SIG-M5 treated with dmso at 0.1 percent for 504 hours (cell line): ENCODE data around the gene LHPP.

Experiments used
- DNase-seq: peaks from one replicate; lab custom pipeline; 2025; ENCODE audit not compliant: unreplicated experiment; lab: John Stamatoyannopoulos, UW

LHPP gene

GRCh38 chr10:124652200-124652599 is 190.6 kb downstream of the LHPP start:
- DNase-seq = no peak

- DNase-seq = no peak
Measured at GRCh38 chr10:124652701-124653100, 191.1 kb downstream of the LHPP start.

GRCh38 chr10:124653311-124653710 is 191.7 kb downstream of the LHPP start:
- DNase-seq = no peak

- DNase-seq = no peak
Measured at GRCh38 chr10:124653811-124654651, 192.4 kb downstream of the LHPP start.

GRCh38 chr10:124654686-124655085 is 193.1 kb downstream of the LHPP start:
- no peak for DNase-seq

- no peak for DNase-seq
Measured at GRCh38 chr10:124655191-124656112, 193.8 kb downstream of the LHPP start.

- no peak for DNase-seq
Measured at GRCh38 chr10:124656113-124656490, 194.5 kb downstream of the LHPP start.

- DNase-seq = no peak
Measured at GRCh38 chr10:124656541-124656940, 194.9 kb downstream of the LHPP start.

GRCh38 chr10:124657806-124658205 is 196.2 kb downstream of the LHPP start:
- no peak for DNase-seq

GRCh38 chr10:124658591-124659242 is 197.1 kb downstream of the LHPP start:
- no peak for DNase-seq

GRCh38 chr10:124659380-124659779 is 197.8 kb downstream of the LHPP start:
- DNase-seq = no peak

- DNase-seq = no peak
Measured at GRCh38 chr10:124660404-124661125, 198.9 kb downstream of the LHPP start.

- DNase-seq = no peak
Measured at GRCh38 chr10:124661660-124662180, 200.1 kb downstream of the LHPP start.

GRCh38 chr10:124663228-124663627 is 201.6 kb downstream of the LHPP start:
- DNase-seq = no peak
